Stimulated activated memory B cell treated with anti-CD40 and anti-IgM and Interleukin-4, amounts not matched to agents 10 μg/mL and 1 μg/mL and 100 μg/mL, for 72 hours (primary cell): ENCODE results near the gene NAXD.
"Not testable (repeated sequence)": the region's sequence is repeated elsewhere in the genome, so short reads cannot be mapped to it uniquely, and the experiment has no call there.

Experiments used
- ATAC-seq: fragments of 150-1000 bp; cut with Tn5 transposase; 2 replicates; pipeline ENCODE4 v1.10.0; 2021
- H3K27ac Mint-ChIP-seq: one replicate; pipeline ENCODE4 v1.8.0; 2022; ENCODE audit warnings: mild to moderate bottlenecking, mixed read lengths
- H3K27me3 Mint-ChIP-seq: one replicate; pipeline ENCODE4 v1.8.0; 2022; ENCODE audit warnings: mixed read lengths
- H3K36me3 Mint-ChIP-seq: one replicate; pipeline ENCODE4 v1.8.0; 2022; ENCODE audit warnings: mixed read lengths
- H3K4me1 Mint-ChIP-seq: one replicate; pipeline ENCODE4 v1.8.0; 2022; ENCODE audit warnings: mixed read lengths
- H3K4me3 Mint-ChIP-seq: one replicate; pipeline ENCODE4 v1.8.0; 2022; ENCODE audit warnings: mild to moderate bottlenecking, moderate library complexity, mixed read lengths
- H3K9me3 Mint-ChIP-seq: one replicate; pipeline ENCODE4 v1.8.0; 2022; ENCODE audit warnings: mixed read lengths

NAXD gene

DNA sequence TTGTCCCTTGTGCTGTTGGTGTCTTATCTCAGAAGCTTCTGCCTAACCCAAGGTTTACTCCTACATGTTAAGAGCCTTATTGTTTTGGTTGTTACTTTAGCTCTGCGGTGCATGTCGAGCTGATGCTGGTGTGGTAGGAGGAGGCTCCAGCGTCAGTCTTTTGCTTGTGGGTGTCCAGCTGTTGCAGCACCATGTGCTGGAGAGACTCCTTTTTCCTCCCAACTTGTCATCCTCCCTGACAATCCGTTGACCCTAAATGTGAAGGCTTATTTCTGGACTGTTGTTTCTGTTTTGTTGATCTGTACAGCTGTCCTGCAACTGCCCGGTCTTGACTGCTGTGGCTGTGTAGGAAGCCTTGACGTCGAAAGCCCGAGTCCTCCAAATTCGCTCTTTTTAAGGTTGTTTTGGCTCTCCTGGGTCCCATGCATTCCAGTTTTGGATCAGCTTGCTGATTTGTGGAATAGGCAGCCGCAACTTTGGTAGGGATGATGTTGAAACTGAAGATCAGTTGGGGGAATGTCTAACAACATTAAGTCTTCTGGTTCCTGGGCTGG is 15.3 kb downstream of the NAXD start:
- no peak for ATAC-seq
- peaks cover 18% of the 10 kb centered on the region for H3K4me1 Mint-ChIP-seq
- H3K27ac Mint-ChIP-seq: no peak overlapping the region
- no peak overlapping the region for H3K4me3 Mint-ChIP-seq
- H3K9me3 Mint-ChIP-seq: no peaks in the 10 kb centered on the region
- peaks cover 58% of the 10 kb centered on the region for H3K36me3 Mint-ChIP-seq
- no peaks in the 10 kb centered on the region for H3K27me3 Mint-ChIP-seq

DNA sequence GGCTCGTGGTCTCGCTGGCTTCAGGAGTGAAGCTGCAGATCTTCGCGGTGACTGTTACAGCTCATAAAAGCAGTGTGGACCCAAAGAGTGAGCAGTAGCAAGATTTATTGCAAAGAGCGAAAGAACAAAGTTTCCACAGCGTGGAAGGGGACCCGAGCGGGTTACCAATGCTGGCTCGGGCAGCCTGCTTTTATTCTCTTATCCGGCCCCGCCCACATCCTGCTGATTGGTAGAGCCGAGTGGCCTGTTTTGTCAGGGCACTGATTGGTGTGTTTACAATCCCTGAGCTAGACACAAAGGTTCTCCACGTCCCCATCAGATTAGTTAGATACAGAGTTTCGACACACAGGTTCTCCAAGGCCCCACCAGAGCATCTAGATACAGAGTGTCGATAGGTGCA is 16.9 kb downstream of the NAXD start:
- not testable (repeated sequence) for ATAC-seq, H3K27ac Mint-ChIP-seq, H3K27me3 Mint-ChIP-seq, H3K4me3 Mint-ChIP-seq, H3K9me3 Mint-ChIP-seq
- Mint-ChIP-seq H3K4me1 (peaks cover 10% of the 10 kb centered on the region), H3K36me3 (peaks cover 55% of the 10 kb centered on the region)

DNA sequence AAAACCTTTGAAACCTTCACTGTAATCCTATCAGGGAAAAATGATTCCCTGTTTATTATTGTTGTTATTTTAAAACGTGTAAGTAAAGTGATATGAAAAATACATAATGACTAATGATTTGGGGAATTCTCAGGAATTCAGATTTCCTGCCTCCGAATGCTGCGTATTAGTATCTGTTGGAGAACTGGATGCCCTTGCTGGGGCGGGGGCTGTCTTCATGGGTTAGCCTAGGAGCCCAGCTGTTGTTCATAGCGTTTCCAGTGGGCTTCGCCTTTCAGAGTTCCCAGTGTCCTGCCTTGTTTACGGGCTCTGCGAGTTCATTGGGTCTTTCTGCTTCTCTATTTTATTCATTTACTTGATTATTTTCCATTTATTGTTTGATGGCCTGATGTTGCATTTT is 18.4 kb downstream of the NAXD start:
- no peak for ATAC-seq
- Mint-ChIP-seq H3K36me3 (peaks cover 51% of the 10 kb centered on the region), H3K4me3 (no peak overlapping the region), H3K9me3 (no peaks in the 10 kb centered on the region), H3K27me3 (no peaks in the 10 kb centered on the region), H3K4me1 (no peaks in the 10 kb centered on the region), H3K27ac (no peak overlapping the region)

- H3K4me3 Mint-ChIP-seq: no peak overlapping the region
- H3K27me3 Mint-ChIP-seq: no peaks in the 10 kb centered on the region
- H3K9me3 Mint-ChIP-seq: no peaks in the 10 kb centered on the region
- peaks cover 53% of the 10 kb centered on the region for H3K36me3 Mint-ChIP-seq
- no peaks in the 10 kb centered on the region for H3K4me1 Mint-ChIP-seq
- no peak overlapping the region for H3K27ac Mint-ChIP-seq
- ATAC-seq: no peak
Observed at GRCh38 chr13:110634558-110634957, 19.2 kb downstream of the NAXD start.

DNA sequence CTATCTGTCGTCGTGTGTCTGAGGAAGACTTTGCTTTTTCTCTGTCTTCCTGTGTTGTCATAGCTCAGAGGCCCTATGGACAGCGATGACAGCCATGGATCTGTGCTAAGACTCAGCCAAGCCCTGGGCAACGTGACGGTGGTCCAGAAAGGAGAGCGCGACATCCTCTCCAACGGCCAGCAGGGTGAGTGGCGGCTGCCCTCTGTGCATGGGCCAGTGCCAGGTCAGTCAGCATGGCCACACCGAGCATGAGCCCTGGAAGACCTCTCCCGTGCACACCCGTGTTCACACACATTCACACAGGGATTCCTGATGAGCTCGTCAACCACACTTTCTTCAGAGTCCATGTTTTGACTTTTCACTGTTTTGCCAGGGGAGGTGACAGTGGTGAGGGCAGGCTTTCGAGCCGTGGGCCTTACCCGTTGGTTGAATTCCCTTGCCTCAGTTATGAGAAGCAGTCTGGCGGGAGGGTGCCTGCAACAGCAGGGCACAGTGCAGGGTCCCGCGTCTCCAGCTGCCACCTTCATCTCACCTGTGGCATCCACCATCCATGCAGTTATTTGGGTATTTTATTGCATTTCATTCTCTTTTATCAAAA is 20.2 kb downstream of the NAXD start:
- H3K4me1 Mint-ChIP-seq: peaks cover 4% of the 10 kb centered on the region
- no peak overlapping the region for H3K27ac Mint-ChIP-seq
- no peaks in the 10 kb centered on the region for H3K27me3 Mint-ChIP-seq
- H3K9me3 Mint-ChIP-seq: no peaks in the 10 kb centered on the region
- H3K36me3 Mint-ChIP-seq: peaks cover 62% of the 10 kb centered on the region
- no peak for ATAC-seq
- H3K4me3 Mint-ChIP-seq: no peak overlapping the region

GRCh38 chr13:110636053-110636475 is 20.7 kb downstream of the NAXD start:
- H3K4me1 Mint-ChIP-seq: peaks cover 6% of the 10 kb centered on the region
- H3K4me3 Mint-ChIP-seq: no peak overlapping the region
- H3K27ac Mint-ChIP-seq: no peak overlapping the region
- peaks cover 68% of the 10 kb centered on the region for H3K36me3 Mint-ChIP-seq
- no peaks in the 10 kb centered on the region for H3K27me3 Mint-ChIP-seq
- no peak for ATAC-seq
- H3K9me3 Mint-ChIP-seq: no peaks in the 10 kb centered on the region

DNA sequence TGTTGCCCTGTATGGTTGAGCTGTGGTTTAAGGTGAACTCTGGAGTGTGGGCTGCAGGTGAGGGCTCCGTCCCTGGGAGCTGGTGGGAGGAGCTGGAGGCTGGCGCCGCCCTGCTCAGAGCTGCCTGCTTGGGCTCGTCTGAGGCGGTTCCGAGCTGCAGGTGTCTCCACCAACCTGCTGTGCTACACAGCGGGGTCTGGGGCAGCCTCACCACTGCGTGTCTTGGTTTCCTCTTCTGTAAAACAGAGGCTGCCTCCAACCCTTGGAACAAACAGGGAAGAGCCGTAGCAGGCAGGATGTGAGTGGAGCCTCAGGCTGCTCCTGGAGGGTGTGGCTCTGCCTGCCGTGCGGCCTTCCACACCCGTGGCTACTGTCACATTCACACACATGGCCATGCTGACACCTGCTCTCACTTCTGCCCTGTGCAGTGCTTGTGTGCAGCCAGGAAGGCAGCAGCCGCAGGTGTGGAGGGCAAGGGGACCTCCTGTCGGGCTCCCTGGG is 21.4 kb downstream of the NAXD start:
- no peak for ATAC-seq
- Mint-ChIP-seq H3K36me3 (peaks cover 71% of the 10 kb centered on the region), H3K9me3 (no peaks in the 10 kb centered on the region), H3K27ac (no peak overlapping the region), H3K4me1 (peaks cover 6% of the 10 kb centered on the region), H3K4me3 (no peak overlapping the region), H3K27me3 (no peaks in the 10 kb centered on the region)

DNA sequence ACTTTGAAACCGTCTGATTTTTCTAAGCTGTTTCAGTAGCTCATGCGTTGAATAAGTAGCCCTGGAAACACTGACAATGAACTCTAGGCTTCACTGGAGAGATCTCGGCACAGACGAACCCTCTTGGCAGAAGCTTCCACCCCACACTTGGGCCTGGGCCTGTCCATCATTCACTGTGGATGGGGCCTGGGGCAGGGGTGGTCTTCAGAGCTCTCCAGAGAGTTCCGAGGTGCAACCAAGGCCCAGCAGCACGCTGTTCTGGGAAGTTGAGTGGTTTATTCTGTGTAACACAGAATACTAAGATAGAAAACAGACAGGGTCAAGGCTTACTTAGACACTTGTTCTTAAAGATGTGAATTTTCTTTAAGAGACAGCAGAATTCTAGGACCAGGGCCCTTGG is 21.9 kb downstream of the NAXD start:
- Mint-ChIP-seq H3K36me3 (peaks cover 67% of the 10 kb centered on the region), H3K4me1 (peaks cover 6% of the 10 kb centered on the region), H3K4me3 (no peak overlapping the region), H3K9me3 (no peaks in the 10 kb centered on the region), H3K27me3 (no peaks in the 10 kb centered on the region), H3K27ac (peak overlapping the region; percentile 53)
- no peak for ATAC-seq

GRCh38 chr13:110637747-110638146 is 22.4 kb downstream of the NAXD start:
- Mint-ChIP-seq H3K27me3 (no peaks in the 10 kb centered on the region), H3K27ac (peak overlapping the region; percentile 53), H3K4me3 (no peak overlapping the region), H3K9me3 (no peaks in the 10 kb centered on the region), H3K4me1 (peaks cover 6% of the 10 kb centered on the region), H3K36me3 (peaks cover 65% of the 10 kb centered on the region)
- no peak for ATAC-seq

GRCh38 chr13:110638257-110638656 is 22.9 kb downstream of the NAXD start:
- H3K4me3 Mint-ChIP-seq: no peak overlapping the region

DNA sequence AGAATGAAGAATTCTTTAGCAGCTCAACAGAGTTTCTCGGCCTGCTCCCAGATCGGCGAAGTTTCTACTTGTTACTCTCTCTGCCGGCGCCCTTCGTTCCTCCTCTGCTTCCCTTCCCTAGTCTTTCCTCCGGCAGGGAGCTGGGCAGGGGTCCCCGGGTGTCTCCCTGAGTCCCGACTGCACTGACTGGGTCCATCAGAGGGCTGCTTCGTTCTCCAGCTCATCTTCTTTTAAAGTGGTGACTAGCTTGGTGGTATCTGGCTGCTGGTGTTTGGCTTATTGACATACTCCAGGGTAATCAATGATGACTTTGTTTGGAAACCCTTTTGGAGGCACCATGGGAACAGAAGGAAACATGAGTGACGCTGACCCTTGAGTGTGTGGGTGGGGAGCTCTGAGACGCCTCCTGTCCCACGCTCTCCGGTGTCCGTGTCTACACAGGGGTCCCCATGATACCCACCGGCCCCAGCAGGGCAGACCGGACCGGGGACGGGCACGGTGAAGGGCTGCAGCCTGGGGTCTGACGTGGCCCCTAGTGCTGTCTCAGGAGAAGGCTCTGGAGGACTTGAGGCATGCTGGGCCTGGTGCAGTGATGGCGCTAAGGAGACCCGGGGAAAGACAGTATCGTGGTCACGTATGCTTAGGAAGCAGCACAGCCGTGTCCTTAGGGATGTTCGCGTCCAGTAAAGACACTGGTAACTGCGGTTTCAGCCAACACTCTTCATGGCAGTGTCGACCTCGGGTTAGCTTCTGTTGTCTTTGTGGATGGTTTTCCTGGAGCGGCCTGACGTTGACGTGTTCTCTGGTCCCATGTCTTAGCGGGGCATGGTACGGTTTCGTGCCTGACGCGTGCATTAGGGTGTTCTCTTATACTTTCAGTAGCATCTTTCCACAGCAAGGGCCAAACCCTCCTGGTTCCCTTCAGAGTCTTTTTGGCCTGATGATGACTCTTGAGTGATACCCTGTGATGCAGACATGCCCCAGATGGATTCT is 23.8 kb downstream of the NAXD start:
- Mint-ChIP-seq H3K36me3 (peaks cover 70% of the 10 kb centered on the region), H3K4me3 (no peak overlapping the region), H3K9me3 (no peaks in the 10 kb centered on the region), H3K4me1 (peaks cover 13% of the 10 kb centered on the region), H3K27ac (peak overlapping the region; percentile 46), H3K27me3 (no peaks in the 10 kb centered on the region)
- no peak for ATAC-seq

More at GRCh38 chr13:110638257-110638656, 22.9 kb downstream of the NAXD start:
- no peak for ATAC-seq
- Mint-ChIP-seq H3K9me3 (no peaks in the 10 kb centered on the region), H3K4me1 (peaks cover 9% of the 10 kb centered on the region), H3K27me3 (no peaks in the 10 kb centered on the region), H3K36me3 (peaks cover 66% of the 10 kb centered on the region), H3K27ac (peak overlapping the region; percentile 53)

DNA sequence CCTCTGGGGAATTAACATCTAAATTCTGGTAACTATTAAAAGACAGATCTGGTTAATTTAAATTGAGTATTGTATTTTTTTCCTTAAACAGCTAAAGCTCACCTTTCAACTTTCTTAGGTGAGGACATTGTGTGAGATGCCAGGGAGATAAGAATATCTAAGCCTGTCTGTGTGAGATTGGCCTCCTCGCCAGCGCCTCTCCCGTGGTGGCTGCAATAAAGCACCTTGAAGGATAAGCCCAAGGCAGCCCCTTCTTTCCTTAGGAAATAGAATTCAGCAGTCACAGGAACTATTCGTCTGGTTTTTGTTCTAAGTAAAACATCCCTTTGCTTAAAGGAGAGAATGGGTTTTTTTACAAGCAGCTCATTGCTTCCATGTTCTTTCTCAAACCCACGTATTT is 24.6 kb downstream of the NAXD start:
- Mint-ChIP-seq H3K27ac (peak overlapping the region; percentile 46), H3K4me1 (peaks cover 20% of the 10 kb centered on the region), H3K36me3 (peaks cover 62% of the 10 kb centered on the region), H3K4me3 (no peak overlapping the region), H3K9me3 (no peaks in the 10 kb centered on the region), H3K27me3 (no peaks in the 10 kb centered on the region)
- ATAC-seq: no peak

- Mint-ChIP-seq H3K27me3 (no peaks in the 10 kb centered on the region), H3K9me3 (no peaks in the 10 kb centered on the region), H3K36me3 (peaks cover 56% of the 10 kb centered on the region), H3K27ac (peak overlapping the region; percentile 46), H3K4me3 (no peak overlapping the region), H3K4me1 (peaks cover 27% of the 10 kb centered on the region)
- no peak for ATAC-seq
Observed at GRCh38 chr13:110640591-110641029, 25.3 kb downstream of the NAXD start.

DNA sequence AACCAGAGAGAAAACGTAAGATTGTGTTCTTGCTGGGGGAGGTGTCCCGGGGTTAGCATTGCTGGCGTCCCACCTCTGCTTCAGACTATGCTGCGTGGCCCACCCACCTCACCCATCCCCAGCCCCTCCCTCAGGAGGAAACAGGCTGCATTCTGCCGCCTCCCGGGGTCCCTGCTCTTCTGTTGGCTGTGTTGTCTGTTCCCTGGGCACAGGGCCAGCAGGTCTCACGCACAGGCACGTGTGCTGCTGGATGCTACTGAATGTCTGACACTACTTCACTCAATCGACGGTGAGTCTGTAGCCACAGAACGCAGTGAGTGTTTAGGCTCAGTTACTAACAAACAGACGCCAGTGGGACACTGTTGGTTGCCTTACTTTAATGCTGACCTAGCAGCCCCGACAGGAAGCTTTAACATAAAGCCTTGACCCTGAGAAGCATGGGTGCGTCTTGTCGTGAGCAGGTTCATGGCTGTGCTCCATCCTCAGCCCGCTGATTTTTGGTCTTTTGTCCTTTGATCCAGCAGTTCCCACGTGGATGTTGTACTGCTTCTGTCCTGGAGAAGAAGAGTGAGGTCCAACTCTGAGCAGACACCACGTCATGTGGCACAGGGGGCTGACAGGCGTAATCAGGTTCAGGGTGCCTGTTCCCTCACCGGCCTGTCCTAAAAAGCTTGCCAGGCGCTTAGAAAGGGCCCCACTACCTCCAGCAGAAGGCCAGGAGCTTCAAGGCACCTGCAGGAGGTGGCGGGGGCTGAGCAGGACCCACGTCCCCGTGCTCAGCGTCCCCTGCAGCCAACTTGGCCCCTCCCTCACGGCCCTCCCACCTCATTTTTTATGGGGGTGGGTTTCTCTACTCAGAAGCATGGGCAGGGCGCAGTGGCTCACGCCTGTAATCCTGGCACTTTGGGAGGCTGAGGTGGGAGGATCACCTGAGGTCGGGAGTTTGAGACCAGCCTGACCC is 26.0 kb downstream of the NAXD start:
- H3K27ac Mint-ChIP-seq: no peak overlapping the region
- H3K4me3 Mint-ChIP-seq: no peak overlapping the region
- peaks cover 27% of the 10 kb centered on the region for H3K4me1 Mint-ChIP-seq
- H3K36me3 Mint-ChIP-seq: peaks cover 56% of the 10 kb centered on the region
- no peaks in the 10 kb centered on the region for H3K9me3 Mint-ChIP-seq
- ATAC-seq: no peak
- H3K27me3 Mint-ChIP-seq: no peaks in the 10 kb centered on the region
